Ureter (tissue), 1 donor: ENCODE results near the gene ASH1L. TPM values are rescaled to one million over a fixed set of nuclear protein-coding genes. Genes with fewer than 3 reads are reported as not detected.
"Not testable (repeated sequence)": the region's sequence is repeated elsewhere in the genome, so short reads cannot be mapped to it uniquely, and the experiment has no call there.

Source experiments
- DNase-seq: peaks from one replicate; pipeline ENCODE4 v3.0.0-alpha.2; 2020; ENCODE audit warnings: low spot score
- total RNA-seq: library from RNA; stranded (reverse); gene quantifications from one replicate; pipeline ENCODE4 v1.2.4, GENCODE V29; 2023
- donor health status: DM: yes; HTN: yes; CAD: no.

The ASH1L gene
- total RNA-seq, 1 donor from 2014 or later, result 88.5 TPM

DNA sequence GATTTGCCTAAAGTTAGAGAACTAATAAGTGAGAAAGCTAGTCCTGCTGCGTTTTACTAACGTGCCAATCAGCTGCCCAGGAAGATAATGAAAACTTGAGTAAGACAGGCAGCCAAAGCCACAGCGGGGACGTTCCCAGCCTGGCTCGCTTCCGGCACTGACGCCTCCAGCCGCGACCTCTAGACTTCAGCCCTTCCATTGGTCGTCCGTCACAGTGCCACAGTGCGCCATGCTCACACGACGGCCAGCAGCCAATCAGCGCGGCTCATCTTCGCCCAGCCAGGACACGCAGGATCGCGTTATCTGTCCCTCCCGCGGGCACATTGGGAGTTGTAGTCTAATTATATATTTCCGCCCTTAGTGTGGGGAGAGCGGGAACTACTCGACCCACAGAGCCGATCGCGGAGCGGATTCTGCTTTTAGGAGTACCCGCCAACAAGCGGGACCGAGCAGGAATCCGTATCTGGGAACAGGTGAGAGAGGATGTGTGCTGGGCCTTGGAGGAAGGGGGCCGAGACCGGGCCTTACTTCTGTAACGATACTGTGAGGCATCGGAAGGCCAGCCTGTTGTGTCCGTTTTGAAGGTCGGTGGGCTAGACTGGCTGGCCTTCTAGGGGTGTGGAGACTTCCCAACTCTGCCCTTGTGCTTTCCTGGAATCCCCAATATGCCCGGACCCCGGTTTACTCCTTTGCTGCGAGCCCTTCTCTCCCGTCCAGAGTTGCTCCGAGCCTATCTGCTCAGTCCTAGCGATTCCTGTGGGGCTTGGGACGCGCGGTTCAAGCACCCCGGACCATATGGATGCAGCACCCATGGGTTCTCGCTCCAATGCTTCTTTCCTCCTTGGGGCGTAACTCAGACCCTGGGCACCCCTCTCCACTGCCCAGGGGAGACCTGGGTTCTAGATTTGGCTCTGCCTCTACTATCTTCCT lies 253.8 kb downstream of the ASH1L start, which contains the start of gene FDPS:
Gene FDPS (plus strand): TSS at position 374 of the 930 bp plus-strand sequence. CDS start 924 bp downstream, outside the sequence.
- DNase-seq, result peak; percentile 99

DNA sequence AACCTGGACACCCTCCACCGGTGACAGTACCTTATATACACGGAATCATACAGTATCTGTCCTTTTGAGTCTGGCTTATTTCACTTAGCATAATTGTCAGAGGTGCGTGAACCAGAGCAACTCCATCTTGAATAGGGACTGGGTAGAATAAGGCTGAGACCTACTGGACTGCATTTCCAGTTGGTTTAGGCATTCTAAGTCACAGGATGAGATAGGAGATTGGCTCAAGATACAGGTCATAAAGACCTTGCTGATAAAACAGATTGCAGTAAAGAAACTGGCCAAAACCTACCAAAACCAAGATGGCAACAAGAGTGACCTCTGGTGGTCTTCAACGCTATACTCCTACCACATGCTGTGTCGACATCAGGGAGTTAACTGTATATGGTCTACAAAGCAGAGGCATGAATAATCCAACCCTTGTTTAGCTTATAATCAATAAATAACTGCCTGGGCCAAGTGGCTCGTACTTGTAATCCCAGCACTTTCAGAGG lies 255.3 kb downstream of the ASH1L start:
- DNase-seq, result no peak

DNA sequence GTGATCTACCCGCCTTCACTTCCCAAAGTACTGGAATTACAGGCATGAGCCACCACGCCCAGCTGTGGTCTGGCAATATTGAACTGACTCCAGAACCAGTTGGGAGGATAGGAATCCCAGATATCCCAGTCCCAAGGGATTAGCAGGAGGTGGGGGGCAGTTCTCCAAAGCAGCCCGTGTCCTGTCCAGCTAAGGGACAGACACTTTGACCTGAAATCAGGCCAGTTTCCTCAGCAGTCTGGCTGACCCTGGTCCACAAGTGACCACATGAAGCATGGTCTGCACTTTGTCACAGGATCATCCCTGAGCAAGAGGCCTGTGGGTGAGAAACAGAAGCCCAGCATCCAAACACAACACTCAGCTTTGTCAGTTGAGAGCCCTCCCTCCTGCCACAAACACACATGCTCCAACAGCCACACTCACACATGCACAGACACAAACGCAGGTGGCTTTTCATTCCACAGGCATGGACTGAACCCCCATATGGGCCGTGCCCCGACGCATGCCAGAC lies 256.7 kb downstream of the ASH1L start:
- no peak for DNase-seq

DNA sequence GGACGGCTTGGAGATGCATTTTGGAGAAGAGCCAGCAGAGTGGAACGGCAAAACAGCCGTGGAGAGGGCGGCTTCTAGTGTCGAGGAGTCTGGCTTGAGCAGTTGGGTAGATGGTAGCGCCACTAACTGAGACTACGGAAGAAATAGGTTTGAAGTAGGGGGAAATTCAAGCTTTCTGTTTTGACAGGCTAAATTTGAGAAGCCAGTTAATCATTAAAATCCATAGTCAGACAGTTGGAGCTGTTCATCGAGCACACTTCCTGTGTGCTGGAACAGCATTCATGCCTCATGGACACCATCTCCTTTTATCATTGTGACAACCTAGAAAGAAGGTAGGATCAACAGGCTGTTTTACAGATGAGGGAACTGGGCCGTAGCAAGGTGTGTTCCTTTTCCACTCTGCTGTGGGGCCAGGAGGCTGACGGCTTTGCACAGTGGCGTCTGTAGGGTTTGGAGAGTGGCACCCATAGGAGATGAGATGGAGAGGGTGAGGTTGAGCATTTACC lies 258.0 kb downstream of the ASH1L start:
- DNase-seq, result no peak

DNA sequence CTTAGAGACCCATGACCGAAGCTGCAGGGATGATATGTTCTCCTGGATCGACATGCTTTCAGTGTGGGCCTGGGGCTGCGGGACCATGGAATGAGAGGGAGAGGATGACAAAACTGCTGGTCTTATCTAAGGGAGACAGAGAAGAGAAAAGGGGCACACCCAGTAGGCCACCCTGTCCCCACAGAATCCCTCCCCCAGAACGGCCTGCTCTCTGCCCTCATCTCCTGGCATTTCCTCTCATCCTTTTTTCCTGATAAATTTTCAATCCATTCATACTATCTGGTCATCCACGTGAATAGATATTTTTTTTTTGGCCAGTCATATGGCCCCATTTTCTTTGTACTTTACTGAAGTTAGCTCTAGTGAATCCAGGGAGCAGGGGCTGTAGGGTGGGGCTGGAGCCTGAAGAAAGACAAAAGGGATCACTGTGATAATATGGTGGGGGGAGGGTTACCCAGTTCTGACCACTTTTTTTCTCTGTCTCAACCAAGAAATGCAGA lies 261.2 kb downstream of the ASH1L start, which contains the start of gene PKLR:
Gene PKLR (minus strand): TSS at position 97 of the 500 bp plus-strand sequence. CDS start 43 bp downstream, at position 54.
- DNase-seq, result no peak

DNA sequence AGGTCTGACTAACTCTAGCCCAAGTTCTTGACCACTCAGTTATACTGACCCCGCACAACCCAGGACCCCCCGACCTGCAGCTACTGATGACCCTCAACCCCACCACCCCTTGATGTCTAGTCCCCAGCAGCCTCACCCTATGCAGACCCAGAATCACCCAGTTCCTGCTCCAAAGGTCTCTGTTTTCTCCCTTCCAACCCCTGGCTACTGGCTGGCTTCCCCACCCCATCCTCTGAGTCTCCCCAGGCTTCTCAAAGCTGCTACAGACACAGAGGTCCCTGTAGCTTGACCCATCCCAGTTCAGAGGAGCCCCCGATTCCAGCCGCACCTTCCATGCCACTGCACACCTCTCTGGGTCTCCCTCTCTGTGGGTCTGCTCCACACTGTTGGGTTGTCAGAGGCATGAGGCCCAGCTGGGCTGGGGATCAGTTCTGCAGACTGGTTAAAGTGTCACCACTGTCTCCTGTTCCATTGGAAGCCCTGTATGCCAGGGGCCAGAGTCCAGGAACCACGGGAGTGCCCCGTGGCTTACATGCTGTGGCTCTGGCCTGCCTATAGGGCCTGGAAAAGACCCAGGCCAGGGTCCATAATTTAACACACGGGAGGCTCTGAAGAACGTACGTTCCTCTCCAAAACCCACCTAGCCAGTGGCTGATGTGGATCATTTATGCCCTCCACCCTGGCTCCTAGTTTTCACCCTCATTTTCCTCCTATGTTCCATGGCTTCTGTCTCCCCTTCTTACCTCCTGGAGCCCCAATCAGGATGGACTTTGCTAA lies 261.9 kb downstream of the ASH1L start:
- DNase-seq, result no peak

DNA sequence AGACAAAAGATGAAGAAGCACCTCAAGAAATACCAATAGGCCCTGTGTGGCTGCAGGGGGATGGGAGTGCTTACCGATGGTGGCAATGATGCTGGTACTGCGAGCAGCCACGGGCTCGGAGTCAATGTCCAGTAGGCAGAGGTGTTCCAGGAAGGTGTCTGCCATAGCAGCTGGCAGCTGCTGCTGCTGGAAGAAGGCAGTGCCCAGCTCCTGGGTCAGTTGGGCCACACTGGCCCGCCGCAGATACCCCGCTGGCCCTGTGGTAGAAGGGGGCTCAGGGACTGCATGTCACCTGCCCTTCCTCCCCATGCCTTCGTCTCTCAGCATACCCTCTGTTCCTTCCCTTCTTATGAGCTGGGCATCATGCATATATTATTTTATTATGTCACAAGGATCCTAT lies 262.6 kb downstream of the ASH1L start:
- DNase-seq, result no peak

DNA sequence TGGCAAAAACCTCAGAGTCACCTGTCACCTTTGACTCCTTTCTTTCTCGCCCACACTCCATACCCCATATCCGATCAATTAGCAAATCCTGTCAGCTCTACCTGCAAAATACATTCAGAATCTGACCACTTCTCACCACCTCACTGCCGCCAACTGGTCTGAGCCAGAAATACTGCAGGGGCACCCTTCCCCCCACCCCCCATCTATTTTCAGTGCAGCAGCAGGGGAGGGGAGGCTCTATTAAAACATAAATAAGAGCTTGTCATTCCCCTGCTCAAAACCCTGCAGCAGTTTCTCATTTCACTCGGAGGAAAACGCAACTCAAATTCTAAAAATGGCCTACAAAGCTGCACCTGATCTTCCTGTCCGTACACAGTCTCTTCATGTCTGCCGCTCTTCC lies 265.2 kb downstream of the ASH1L start:
- no peak for DNase-seq

DNA sequence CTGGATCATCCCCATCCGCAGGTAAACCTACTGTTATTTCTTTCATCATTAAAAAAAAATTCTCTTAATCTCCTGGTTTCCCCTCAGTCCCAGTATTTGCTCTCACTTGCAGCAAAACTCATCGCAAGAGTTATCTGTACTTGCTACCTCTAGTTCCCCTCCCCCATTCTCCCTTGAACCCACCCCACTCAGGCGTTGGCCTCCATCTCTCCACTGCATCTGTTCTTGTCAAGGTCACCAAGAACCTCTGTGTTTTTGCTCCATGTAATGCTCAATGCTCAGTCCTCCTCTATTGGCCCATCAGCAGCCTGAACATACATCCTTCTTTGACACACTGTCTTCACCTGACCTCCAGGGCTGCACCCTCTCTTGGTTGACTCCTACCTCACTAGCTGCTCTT lies 265.9 kb downstream of the ASH1L start:
- no peak for DNase-seq

DNA sequence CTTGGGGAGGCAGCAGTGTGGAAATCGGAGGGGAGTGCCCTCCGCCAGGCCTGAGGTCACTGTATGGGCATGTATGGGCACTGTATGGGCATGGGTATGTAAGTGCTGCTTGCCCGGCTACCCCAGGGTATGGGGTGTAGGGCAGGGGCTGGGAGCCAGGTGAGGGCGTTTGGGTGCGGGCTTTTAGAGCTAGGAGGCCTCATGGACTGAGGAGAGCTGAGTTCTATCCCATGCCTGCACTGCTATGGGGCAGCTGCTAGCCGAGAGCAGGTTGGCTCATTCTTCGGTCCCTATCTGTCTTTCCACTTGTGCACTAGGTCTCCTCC lies 266.7 kb downstream of the ASH1L start:
- DNase-seq, result no peak

DNA sequence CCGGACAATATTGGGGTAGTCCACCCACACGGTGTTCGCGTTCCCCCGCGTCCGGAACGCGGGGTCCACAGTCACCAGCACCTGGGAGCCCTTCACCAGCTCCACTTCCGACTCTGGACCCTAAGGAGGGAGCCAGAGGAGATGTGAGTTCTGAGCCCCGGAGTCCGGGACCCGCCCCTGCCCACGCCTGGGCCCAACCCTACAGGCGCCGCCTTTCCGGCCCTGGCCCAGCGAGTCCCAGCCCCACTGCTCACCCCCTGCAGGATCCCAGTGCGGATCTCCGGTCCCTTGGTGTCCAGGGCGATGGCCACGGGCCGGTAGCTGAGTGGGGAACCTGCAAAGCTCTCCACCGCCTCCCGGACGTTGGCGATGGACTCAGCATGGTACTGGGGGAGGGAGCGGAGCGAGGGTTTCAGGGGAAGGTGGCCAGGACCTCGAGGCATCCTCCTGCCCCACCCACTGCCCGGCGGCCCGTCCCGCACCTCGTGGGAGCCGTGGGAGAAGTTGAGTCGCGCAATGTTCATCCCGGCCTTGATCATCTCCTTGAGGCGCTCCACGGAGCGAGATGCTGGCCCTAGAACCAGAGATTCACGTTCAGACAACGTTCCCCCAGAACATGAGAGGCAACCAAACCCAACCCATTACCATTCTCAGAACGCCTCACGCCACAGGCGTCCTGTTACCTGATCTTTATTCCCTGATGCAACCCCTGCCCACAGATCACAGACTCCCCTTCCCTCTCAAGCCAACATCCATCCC lies 267.2 kb downstream of the ASH1L start:
- DNase-seq, result no peak

DNA sequence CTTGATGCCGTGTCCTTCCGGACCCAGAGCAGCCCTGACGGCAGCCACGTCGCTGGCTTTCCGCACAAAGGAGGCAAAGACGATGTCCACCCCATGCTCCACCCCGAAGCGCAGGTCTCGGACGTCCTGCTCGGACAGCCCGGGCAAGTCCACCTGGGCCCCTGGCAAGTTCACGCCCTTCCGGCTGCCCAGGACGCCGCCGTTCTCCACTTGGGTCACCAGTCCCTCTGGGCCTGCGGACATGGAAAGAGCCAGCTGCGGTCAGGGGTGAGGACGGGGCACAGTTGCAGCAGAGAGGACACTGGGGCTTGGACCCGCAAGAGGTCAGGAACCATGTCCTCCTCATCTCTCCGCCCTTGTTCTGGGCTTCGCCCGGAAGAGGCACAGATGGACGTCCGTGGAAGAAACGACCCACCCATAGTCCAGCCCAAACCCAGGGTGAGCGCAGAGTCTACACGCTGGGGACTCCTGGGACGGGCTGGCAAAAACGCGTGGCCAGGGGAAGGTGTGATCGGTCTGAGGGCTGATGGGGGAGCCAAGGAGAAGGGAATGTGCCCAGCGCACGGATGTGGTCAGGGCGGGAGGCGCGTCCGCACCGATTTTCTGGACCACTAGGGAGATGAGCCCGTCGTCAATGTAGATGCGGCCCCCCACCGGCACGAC lies 268.0 kb downstream of the ASH1L start:
- DNase-seq, result no peak

DNA sequence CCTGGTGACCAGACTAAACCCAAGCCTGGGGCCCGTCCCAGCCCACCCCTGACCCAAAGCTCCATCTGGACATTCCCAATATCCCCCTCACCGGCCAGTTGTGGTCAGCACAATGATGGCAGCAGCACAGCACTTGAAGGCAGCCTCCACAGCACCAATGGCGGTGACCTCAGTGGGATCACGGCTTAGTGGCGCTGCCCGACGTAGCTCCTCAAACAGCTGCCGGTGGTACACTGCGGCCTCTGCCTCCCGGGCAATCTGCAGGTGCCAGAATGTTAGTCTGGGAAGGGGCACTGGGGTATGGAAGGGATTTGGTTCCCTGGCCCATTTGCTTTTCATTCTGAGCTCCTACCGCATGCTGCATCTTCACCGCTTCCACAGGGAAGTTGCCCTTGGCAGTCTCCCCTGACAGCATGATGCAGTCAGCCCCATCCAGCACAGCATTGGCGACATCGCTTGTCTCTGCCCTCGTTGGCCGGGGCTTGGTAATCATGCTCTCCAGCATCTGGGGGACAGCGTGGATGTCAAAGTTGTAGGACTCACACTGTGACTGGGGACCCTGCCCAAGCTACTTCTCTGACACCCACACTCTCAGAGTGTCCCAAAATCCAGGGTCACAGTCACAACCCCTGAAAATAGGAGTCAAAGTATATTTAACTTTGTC lies 269.4 kb downstream of the ASH1L start:
- DNase-seq, result no peak

DNA sequence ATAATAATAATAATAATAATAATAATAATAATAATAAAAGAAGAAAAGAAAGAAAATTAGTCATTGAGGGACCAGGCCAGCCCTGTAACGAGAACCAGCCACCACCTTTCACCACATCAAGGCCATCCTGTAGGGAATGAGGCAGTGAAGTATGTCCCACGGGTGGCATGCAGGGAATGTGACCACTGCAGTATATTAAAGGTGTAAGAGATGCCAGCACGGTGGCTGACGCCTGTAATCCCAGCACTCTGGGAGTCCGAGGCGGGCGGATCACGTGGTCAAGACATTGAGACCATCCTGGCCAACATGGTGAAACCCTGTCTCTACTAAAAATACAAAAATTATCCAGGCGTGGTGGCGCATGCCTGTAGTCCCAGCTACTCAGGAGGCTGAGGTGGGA lies 271.6 kb downstream of the ASH1L start:
- DNase-seq, result not testable (repeated sequence)

DNA sequence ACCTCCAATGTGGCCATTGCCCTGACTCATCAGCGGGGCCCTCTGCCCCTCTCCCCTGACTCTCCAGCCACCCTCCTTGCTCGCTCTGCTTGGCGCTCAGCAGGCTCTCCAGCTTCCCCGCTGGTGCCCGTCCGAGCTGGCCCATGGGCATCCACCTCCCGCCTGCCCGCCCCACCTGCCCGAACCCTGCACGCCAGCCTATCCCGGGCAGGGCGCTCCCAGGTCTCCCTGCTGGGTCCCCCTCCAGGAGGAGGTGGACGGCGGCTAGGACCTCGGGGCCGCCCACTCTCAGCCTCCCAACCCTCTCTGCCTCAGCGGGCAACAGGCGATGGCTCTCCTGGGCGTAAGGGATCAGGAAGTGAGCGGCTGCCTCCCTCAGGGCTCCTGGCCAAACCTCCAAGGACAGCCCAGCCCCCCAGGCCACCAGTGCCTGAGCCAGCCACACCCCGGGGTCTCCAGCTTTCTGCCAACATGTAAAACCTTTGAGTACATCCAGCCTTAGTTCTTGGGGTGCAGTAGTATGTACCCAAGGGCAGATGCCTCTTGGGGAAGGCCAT lies 274.5 kb downstream of the ASH1L start:
- no peak for DNase-seq

DNA sequence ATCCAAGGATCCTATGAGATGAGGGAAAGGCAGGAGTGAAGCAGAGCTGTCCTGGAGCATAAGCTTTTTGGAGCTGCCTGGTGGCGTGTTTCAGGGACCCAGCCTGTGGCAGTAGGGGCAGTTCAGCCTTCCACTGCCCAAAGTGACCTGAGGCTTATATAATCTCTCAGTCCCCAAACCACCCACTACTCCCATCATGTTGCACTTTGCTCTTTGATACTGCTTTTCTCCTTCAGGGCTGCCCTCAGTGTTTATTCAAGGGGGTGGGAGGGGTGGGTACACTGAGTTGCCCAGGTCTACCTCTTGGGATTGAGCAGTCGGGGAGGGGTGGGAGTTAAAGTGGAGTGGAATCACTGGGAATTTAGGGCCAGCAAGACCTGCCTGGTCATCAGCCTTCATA lies 276.1 kb downstream of the ASH1L start:
- DNase-seq, result no peak

DNA sequence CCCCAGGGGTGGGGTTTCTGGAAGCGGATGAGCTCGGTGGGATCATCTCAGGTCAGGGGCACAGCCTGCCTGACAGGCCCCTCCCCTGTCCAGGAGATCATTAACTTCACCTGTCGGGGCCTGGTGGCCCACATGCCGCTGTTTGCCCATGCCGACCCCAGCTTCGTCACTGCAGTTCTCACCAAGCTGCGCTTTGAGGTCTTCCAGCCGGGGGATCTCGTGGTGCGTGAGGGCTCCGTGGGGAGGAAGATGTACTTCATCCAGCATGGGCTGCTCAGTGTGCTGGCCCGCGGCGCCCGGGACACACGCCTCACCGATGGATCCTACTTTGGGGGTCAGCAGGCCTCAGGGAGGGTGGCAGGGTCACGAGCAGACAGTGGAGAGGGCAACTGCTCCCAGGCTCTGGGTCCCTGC lies 277.0 kb downstream of the ASH1L start:
- DNase-seq, result no peak
